ENCODE measurements around the gene RPP38.

Gene RPP38

GRCh38 chr10:15088428-15089261, 8.5 kb upstream of the RPP38 start, which contains the start of gene ACBD7:
TSS of gene ACBD7 (minus strand) at chr10:15088776. CDS start at chr10:15088728, 48 bp downstream.
- peak; percentile 73 to 81 for DNase-seq (ENCODE audit: low read depth in 2 of 2)
- peak within 1 kb of the TSS; percentile 53 to 60 for H3K4me3 ChIP-seq (replicated peaks in 1 of 2; ENCODE audit: low read depth in 2 of 2, low read length in 2 of 2)
- TF ChIP-seq, protein P1, sequence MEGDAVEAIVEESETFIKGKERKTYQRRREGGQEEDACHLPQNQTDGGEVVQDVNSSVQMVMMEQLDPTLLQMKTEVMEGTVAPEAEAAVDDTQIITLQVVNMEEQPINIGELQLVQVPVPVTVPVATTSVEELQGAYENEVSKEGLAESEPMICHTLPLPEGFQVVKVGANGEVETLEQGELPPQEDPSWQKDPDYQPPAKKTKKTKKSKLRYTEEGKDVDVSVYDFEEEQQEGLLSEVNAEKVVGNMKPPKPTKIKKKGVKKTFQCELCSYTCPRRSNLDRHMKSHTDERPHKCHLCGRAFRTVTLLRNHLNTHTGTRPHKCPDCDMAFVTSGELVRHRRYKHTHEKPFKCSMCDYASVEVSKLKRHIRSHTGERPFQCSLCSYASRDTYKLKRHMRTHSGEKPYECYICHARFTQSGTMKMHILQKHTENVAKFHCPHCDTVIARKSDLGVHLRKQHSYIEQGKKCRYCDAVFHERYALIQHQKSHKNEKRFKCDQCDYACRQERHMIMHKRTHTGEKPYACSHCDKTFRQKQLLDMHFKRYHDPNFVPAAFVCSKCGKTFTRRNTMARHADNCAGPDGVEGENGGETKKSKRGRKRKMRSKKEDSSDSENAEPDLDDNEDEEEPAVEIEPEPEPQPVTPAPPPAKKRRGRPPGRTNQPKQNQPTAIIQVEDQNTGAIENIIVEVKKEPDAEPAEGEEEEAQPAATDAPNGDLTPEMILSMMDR (IDR thresholded peaks at IDR 0.05; ENCODE audit: low read depth, low read length) = peak; percentile 29

DNA sequence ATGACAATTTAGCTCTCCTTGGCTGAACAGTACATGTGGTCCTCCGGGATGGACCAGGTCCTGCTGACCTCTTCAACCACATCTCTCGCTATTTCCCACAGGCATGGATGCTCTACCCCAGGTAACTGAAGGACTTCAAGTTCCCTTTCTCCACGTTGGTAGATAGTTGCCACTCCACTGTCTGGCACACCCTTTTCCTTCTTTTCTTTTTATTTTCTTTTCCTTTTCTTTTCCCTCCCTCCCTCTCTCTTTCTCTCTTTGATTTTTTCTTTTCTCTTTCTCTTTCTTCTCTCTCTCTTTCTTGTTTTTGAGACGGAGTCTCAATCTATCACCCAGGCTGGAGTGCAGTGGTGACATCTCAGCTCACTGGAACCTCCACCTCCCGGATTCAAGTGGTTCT, 5.7 kb upstream of the RPP38 start:
- H3K4me3 ChIP-seq (replicated peaks in 1 of 2; ENCODE audit: low read depth in 2 of 2, low read length in 2 of 2) = no peak overlapping the region
- TF ChIP-seq, protein P1 (IDR thresholded peaks at IDR 0.05; ENCODE audit: low read depth, low read length) = no peak
- DNase-seq (ENCODE audit: low read depth in 2 of 2) = no peak

- no peak for DNase-seq (ENCODE audit: low read depth in 2 of 2)
- TF ChIP-seq, protein P1 (IDR thresholded peaks at IDR 0.05; ENCODE audit: low read depth, low read length) = no peak
- no peak overlapping the region for H3K4me3 ChIP-seq (replicated peaks in 1 of 2; ENCODE audit: low read depth in 2 of 2, low read length in 2 of 2)
Measured at GRCh38 chr10:15092855-15093408, 4.2 kb upstream of the RPP38 start.

GRCh38 chr10:15096661-15097010, 519 bp upstream of the RPP38 start:
- H3K4me3 ChIP-seq (replicated peaks in 1 of 2; ENCODE audit: low read depth in 2 of 2, low read length in 2 of 2) = peak overlapping the region; percentile 82 to 91
- DNase-seq (ENCODE audit: low read depth in 2 of 2) = no peak
- TF ChIP-seq, protein P1 (IDR thresholded peaks at IDR 0.05; ENCODE audit: low read depth, low read length) = no peak

- no peak for DNase-seq (ENCODE audit: low read depth in 2 of 2)
- no peak overlapping the region for H3K4me3 ChIP-seq (replicated peaks in 1 of 2; ENCODE audit: low read depth in 2 of 2, low read length in 2 of 2)
- TF ChIP-seq, protein P1 (IDR thresholded peaks at IDR 0.05; ENCODE audit: low read depth, low read length) = no peak
Measured at GRCh38 chr10:15099886-15100285, 2.7 kb downstream of the RPP38 start.

DNA sequence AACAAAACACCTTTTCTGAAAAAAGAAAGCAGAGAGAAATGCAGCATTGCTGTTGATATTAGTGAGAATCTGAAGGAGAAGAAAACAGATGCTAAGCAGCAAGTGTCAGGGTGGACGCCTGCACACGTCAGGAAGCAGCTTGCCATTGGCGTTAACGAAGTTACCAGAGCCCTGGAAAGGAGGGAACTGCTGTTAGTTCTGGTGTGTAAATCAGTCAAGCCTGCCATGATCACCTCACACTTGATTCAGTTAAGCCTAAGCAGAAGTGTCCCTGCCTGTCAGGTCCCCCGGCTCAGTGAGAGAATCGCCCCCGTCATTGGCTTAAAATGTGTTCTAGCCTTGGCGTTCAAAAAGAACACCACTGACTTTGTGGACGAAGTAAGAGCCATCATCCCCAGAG, 6.4 kb downstream of the RPP38 start:
- no peak overlapping the region for H3K4me3 ChIP-seq (replicated peaks in 1 of 2; ENCODE audit: low read depth in 2 of 2, low read length in 2 of 2)
- TF ChIP-seq, protein P1 (IDR thresholded peaks at IDR 0.05; ENCODE audit: low read depth, low read length) = no peak
- DNase-seq (ENCODE audit: low read depth in 2 of 2) = no peak
